Measurements from ENCODE around the gene KIT. TPM values are rescaled to one million over a fixed set of nuclear protein-coding genes. Genes with fewer than 3 reads are reported as not detected.
A peak's percentile ranks its signal among the peaks of the same experiment; 100 is the strongest.

KIT gene
- total and polyA plus RNA-seq, 2 of the 4 experiments (the other 2 are of a cell fraction), result 3.3 to 5.9 TPM

DNA sequence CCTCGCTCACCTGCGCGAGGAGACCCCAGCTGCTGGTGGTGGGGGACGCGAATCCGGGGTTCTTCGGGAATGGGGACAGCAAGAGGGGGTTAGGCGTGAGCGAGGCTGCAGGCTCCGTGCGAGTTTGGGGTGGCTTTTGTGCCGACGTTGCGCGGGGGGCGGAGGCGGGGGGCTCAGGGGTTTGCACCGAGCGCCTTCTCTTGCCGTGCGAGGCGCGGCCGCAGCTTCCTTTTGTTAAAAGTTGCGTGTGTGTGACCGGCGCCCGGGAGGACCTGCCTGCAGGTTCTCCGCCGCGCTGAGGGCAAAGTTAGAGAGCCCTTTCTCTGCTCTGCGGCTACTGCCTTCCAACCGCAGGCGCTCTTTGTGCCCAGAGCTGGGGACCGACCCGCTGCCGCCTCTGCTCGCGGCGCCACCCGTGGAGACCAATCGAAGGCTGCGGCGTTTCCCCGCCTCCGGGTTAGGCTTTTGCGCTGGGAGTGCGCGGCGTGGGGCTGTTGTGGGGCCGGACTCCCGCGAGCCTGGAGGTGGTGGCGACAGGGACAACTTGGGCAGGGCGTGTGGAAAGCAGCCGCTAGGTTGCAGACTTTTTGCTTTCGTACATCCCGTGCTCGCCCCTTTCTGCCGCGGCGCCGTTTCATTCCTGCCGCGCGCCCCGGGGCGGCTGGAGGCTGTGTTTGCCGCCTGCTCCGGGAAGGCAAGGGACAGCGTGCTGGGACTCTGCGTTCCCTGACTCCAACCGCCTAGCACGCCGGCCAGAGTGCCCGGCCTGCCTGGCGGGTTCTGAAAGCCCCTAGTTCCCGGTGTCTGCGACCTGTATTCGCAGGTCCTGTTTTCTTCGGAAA lies 716 bp downstream of the KIT start:
- no peak overlapping the region for H3K18ac ChIP-seq (ENCODE audit: low read depth, low read length)
- H3K23ac ChIP-seq (ENCODE audit: low read depth, low read length), result 0 out of 2 replicates have a peak overlapping the region, but pooled peaks have one; percentile 70
- peaks cover 9 to 36% of the 10 kb centered on the region in 2 experiments; a peak in 3 of 4 replicates for H3K79me1 ChIP-seq (ENCODE audit: low read depth in 1 of 2, low read length in 2 of 2)
- H2AK9ac ChIP-seq (replicated peaks; ENCODE audit: low read depth, low read length, poor library complexity), result peak overlapping the region; percentile 71
- H3K9ac ChIP-seq (ENCODE audit: low read depth, low read length), result peak overlapping the region; percentile 83
- TF ChIP-seq BHLHE40 (IDR thresholded peaks at IDR 0.05; ENCODE audit: low read depth, low read length) (0 out of 2 replicates have a peak, but pooled peaks have one; percentile 25), POLR2A (IDR thresholded peaks at IDR 0.05; ENCODE audit: low read depth, low read length) (no peak), MXI1 (IDR thresholded peaks at IDR 0.05; ENCODE audit: borderline replicate concordance, low read depth, low read length) (0 out of 2 replicates have a peak, but pooled peaks have one; percentile 8), MAFK (IDR thresholded peaks at IDR 0.05; ENCODE audit: low read depth, low read length) (no peak), FOS (IDR thresholded peaks at IDR 0.05; ENCODE audit: low read depth, low read length) (no peak), CEBPB (IDR thresholded peaks at IDR 0.05; ENCODE audit: low read depth, low read length) (no peak)
- TF ChIP-seq, protein P1, sequence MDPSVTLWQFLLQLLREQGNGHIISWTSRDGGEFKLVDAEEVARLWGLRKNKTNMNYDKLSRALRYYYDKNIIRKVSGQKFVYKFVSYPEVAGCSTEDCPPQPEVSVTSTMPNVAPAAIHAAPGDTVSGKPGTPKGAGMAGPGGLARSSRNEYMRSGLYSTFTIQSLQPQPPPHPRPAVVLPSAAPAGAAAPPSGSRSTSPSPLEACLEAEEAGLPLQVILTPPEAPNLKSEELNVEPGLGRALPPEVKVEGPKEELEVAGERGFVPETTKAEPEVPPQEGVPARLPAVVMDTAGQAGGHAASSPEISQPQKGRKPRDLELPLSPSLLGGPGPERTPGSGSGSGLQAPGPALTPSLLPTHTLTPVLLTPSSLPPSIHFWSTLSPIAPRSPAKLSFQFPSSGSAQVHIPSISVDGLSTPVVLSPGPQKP (IDR thresholded peaks at IDR 0.05; ENCODE audit: borderline replicate concordance, low read depth, low read length), result no peak
- TF ChIP-seq, protein P2, sequence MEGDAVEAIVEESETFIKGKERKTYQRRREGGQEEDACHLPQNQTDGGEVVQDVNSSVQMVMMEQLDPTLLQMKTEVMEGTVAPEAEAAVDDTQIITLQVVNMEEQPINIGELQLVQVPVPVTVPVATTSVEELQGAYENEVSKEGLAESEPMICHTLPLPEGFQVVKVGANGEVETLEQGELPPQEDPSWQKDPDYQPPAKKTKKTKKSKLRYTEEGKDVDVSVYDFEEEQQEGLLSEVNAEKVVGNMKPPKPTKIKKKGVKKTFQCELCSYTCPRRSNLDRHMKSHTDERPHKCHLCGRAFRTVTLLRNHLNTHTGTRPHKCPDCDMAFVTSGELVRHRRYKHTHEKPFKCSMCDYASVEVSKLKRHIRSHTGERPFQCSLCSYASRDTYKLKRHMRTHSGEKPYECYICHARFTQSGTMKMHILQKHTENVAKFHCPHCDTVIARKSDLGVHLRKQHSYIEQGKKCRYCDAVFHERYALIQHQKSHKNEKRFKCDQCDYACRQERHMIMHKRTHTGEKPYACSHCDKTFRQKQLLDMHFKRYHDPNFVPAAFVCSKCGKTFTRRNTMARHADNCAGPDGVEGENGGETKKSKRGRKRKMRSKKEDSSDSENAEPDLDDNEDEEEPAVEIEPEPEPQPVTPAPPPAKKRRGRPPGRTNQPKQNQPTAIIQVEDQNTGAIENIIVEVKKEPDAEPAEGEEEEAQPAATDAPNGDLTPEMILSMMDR (conservative IDR thresholded peaks at IDR 0.05; ENCODE audit: low read depth, low read length), result 0 out of 2 replicates have a peak, but pooled peaks have one; percentile 15
- peak overlapping the region; percentile 71 for H3K4ac ChIP-seq (ENCODE audit: low read depth, low read length)
- no peaks in the 10 kb centered on the region for H3K36me3 ChIP-seq (ENCODE audit: control insufficient read depth, insufficient read depth, low read length)
- in situ Hi-C loops (cut with MboI; ENCODE audit: low sequenced_read_pairs) (no loop called here), intact Hi-C loops (cut with micrococcal nuclease) (loop anchor here (2.0 to 5.0 kb wide), 4 partner anchors 116 to 336 kb away; no protein-coding TSS in a partner anchor), dilution Hi-C loops (cut with HindIII; ENCODE audit: low sequenced_read_pairs, unreplicated experiment) (no loop called here)
- peak overlapping the region; percentile 81 for H2BK120ac ChIP-seq (ENCODE audit: low read depth, low read length)
- ChIA-PET POLR2A (ENCODE audit: unreplicated experiment) (no interaction called here), CTCF (interaction anchor here (0.7 to 1.0 kb wide), 2 partner anchors 302 to 340 kb away, joined by 3 read pairs; no protein-coding TSS in a partner anchor)
- peaks cover 16% of the 10 kb centered on the region for H3K4me1 ChIP-seq (ENCODE audit: control insufficient read depth, insufficient read depth, low read length)
- BruUV-seq (replicated peaks), result no TSS peak
- peaks cover 22% of the 10 kb centered on the region for H3K27me3 ChIP-seq (ENCODE audit: control insufficient read depth, insufficient read depth, low read length)
- peaks cover 4% of the 10 kb centered on the region; the same call in 1 of the 2 replicates for H4K20me1 ChIP-seq (ENCODE audit: insufficient read depth, low read length)
- peak overlapping the region; percentile 74 for H3K4me3 ChIP-seq (ENCODE audit: insufficient read depth, low read depth, low read length)
- peak; percentile 36 for DNase-seq
- peak overlapping the region; percentile 71 for H3K4me2 ChIP-seq (ENCODE audit: low read depth, low read length)
- H3K9me3 ChIP-seq (ENCODE audit: control insufficient read depth, insufficient read depth, low read length), result no peaks in the 10 kb centered on the region
- no peak overlapping the region for H2AK5ac ChIP-seq (ENCODE audit: low read depth, low read length)
- no peak overlapping the region for H4K91ac ChIP-seq (ENCODE audit: insufficient read depth, low read depth, low read length)
- ATAC-seq (ENCODE audit: low read depth), result peak; percentile 60
- H2AFZ ChIP-seq (replicated peaks; ENCODE audit: low read length, poor library complexity), result peak overlapping the region; percentile 90
- 0% methylated on average over 43 of the region's 81 CpGs; no CpG with 5 or more reads in 1 of the 2 experiments for WGBS, 2 experiments (ENCODE audit: extremely low coverage in 2 of 2, insufficient read length in 1 of 2)
- no peak overlapping the region for H4K5ac ChIP-seq (ENCODE audit: low read depth, low read length)
- H4K8ac ChIP-seq (ENCODE audit: low read depth in 2 of 2, low read length in 2 of 2), result peak overlapping the region in 1 of 2 experiments; percentile 26; a peak in 2 of 4 replicates
- H3K9me1 ChIP-seq (ENCODE audit: insufficient read depth, low read length), result peaks cover 7% of the 10 kb centered on the region
- H2BK5ac ChIP-seq (ENCODE audit: low read depth, low read length, poor library complexity, severe bottlenecking), result no peak overlapping the region
- H3K56ac ChIP-seq (ENCODE audit: extremely low read depth, insufficient read depth, low read length), result peak overlapping the region; percentile 71; the same call in 1 of the 2 replicates
- no peak overlapping the region; the same call in 2 of the 3 replicates for H2BK15ac ChIP-seq (ENCODE audit: low read depth, low read length)
- no peak overlapping the region for H2BK20ac ChIP-seq (ENCODE audit: low read depth, low read length)
- H3K14ac ChIP-seq (replicated peaks; ENCODE audit: low read depth, low read length), result peak overlapping the region; percentile 44
- H3K27ac ChIP-seq (ENCODE audit: insufficient read depth, low read length), result peak overlapping the region; percentile 36; the same call in 1 of the 2 replicates

Measured in IMR-90 (cell line).